ENCODE results near the gene SLC27A5.
A peak's percentile ranks its signal among the peaks of the same experiment; 100 is the strongest.

SLC27A5 gene

GRCh38 chr19:58549664-58550361, 38.0 kb upstream of the SLC27A5 start:
- TF ChIP-seq CTCF (IDR thresholded peaks at IDR 0.05; ENCODE audit: insufficient read depth, missing control alignments) = no peak
- FAIRE-seq (no peak), DNase-seq (ENCODE audit: insufficient read length, low spot score) (no peak)

GRCh38 chr19:58548859-58549663, 37.3 kb upstream of the SLC27A5 start:
- TF ChIP-seq CTCF (IDR thresholded peaks at IDR 0.05; ENCODE audit: insufficient read depth, missing control alignments) = no peak
- DNase-seq (ENCODE audit: insufficient read length, low spot score) (no peak), FAIRE-seq (no peak)

- DNase-seq (ENCODE audit: insufficient read length, low spot score) (no peak), FAIRE-seq (no peak)
- TF ChIP-seq CTCF (IDR thresholded peaks at IDR 0.05; ENCODE audit: insufficient read depth, missing control alignments) = no peak
Observed at GRCh38 chr19:58547323-58548312, 35.8 kb upstream of the SLC27A5 start.

GRCh38 chr19:58546019-58546530, 34.3 kb upstream of the SLC27A5 start:
- TF ChIP-seq CTCF (IDR thresholded peaks at IDR 0.05; ENCODE audit: insufficient read depth, missing control alignments) = no peak
- DNase-seq (ENCODE audit: insufficient read length, low spot score) (no peak), FAIRE-seq (no peak)

GRCh38 chr19:58545286-58546018, 33.7 kb upstream of the SLC27A5 start:
- no peak for TF ChIP-seq CTCF (IDR thresholded peaks at IDR 0.05; ENCODE audit: insufficient read depth, missing control alignments)
- no peak for FAIRE-seq
- no peak for DNase-seq (ENCODE audit: insufficient read length, low spot score)

- FAIRE-seq = no peak
- DNase-seq (ENCODE audit: insufficient read length, low spot score) = peak; percentile 49
- TF ChIP-seq CTCF (IDR thresholded peaks at IDR 0.05; ENCODE audit: insufficient read depth, missing control alignments) = no peak
Observed at GRCh38 chr19:58544591-58545285, 32.9 kb upstream of the SLC27A5 start.
